ENCODE results near the gene TMEM178B. TPM values are rescaled to one million over a fixed set of nuclear protein-coding genes. Genes with fewer than 3 reads are reported as not detected.

The TMEM178B gene
- total RNA-seq, 1 donor from 2014 or later = 0.52 TPM

DNA sequence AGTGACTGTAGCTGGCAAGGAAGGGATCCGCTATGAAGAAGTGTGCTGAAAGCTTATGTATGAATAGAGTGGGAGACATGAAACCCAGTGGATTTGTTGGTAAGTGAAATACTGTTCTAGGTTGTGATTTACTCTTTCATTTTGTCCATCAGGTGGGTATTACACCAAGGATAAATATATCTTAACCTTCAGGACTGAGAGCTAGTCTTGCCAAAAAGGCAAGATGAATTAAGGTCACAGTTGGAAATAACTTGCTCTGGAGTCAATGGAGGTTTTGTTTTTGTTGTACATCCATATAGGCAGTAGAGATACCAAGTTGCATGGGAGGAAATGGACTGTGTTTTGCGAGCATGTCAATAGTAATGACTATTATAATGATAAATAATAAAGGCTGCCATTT, 190.6 kb downstream of the TMEM178B start:
- Histone ChIP-seq H3K9ac (ENCODE audit: low read depth in 1 of 3, low read length in 3 of 3) (no peak overlapping the region), H3K9me3 (ENCODE audit: control insufficient read depth in 3 of 3, low read length in 3 of 3) (no peaks in the 10 kb centered on the region)

DNA sequence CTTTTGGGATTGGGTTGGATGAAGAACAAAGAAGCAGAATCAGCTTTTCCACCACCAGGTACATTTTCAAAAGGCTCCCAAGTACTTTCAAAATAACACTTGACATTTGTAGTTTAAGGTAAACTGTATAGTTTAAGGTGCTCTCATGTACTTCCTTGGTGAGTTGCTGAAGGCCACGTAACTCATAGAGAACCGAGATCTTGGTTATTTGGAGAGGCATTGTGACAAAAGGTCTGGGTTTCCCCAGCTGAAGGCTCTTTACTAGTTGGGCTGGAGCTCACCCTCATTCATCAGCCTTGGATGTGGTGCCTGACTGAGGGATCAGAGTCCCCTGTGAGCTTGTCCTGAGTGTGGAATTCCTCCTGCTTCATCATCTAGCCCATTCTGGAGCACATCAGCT, 191.8 kb downstream of the TMEM178B start:
- Histone ChIP-seq H3K36me3 (ENCODE audit: control insufficient read depth in 3 of 3, insufficient read depth in 3 of 3, low read length in 3 of 3) (no peaks in the 10 kb centered on the region), H3K27ac (ENCODE audit: low read depth, low read length) (no peak overlapping the region), H3K9me3 (ENCODE audit: control insufficient read depth in 3 of 3, low read length in 3 of 3) (no peaks in the 10 kb centered on the region), H3K4me3 (ENCODE audit: low read length in 3 of 3) (no peak overlapping the region), H3K4me1 (ENCODE audit: control insufficient read depth in 3 of 3, insufficient read depth in 3 of 3, low read length in 3 of 3) (peaks cover 0 to 13% (median 7%) of the 10 kb centered on the region in 3 donors), H3K9ac (ENCODE audit: low read depth in 1 of 3, low read length in 3 of 3) (no peak overlapping the region), H3K27me3 (ENCODE audit: control insufficient read depth in 3 of 3, insufficient read depth in 3 of 3, low read length in 3 of 3) (no peaks in the 10 kb centered on the region)

More for the DNA sequence above, 190.6 kb downstream of the TMEM178B start:
- H3K4me1 ChIP-seq (ENCODE audit: control insufficient read depth in 3 of 3, insufficient read depth in 3 of 3, low read length in 3 of 3) = peaks cover 0 to 13% (median 7%) of the 10 kb centered on the region in 3 donors
- no peaks in the 10 kb centered on the region for H3K27me3 ChIP-seq (ENCODE audit: control insufficient read depth in 3 of 3, insufficient read depth in 3 of 3, low read length in 3 of 3)
- no peak overlapping the region for H3K27ac ChIP-seq (ENCODE audit: low read depth, low read length)
- no peak overlapping the region for H3K4me3 ChIP-seq (ENCODE audit: low read length in 3 of 3)
- H3K36me3 ChIP-seq (ENCODE audit: control insufficient read depth in 3 of 3, insufficient read depth in 3 of 3, low read length in 3 of 3) = no peaks in the 10 kb centered on the region

DNA sequence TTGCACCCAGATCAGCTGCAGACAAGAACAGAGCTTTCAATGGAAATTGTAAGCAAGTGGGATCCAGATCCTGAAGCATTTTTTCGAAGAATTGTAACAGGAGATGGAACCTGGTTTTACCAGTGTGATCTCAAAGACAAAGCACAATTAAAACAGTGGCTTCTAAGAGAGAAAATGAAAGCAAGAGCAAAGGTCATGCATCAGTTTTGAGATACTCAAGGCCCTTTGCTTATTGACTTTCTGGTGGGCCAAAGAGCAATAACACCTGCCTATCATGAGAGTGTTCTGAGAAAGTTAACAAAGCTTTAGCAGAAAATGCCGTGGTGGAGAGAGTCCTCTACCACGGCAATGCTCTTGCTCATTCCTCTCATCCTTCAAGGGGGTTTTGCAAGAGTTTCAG, 194.8 kb downstream of the TMEM178B start:
- peaks cover 0 to 13% (median 7%) of the 10 kb centered on the region in 3 donors for H3K4me1 ChIP-seq (ENCODE audit: control insufficient read depth in 3 of 3, insufficient read depth in 3 of 3, low read length in 3 of 3)
- H3K9me3 ChIP-seq (ENCODE audit: control insufficient read depth in 3 of 3, low read length in 3 of 3) = no peaks in the 10 kb centered on the region
- no peak overlapping the region for H3K27ac ChIP-seq (ENCODE audit: low read depth, low read length)
- H3K27me3 ChIP-seq (ENCODE audit: control insufficient read depth in 3 of 3, insufficient read depth in 3 of 3, low read length in 3 of 3) = no peaks in the 10 kb centered on the region
- H3K4me3 ChIP-seq (ENCODE audit: low read length in 3 of 3) = no peak overlapping the region
- H3K9ac ChIP-seq (ENCODE audit: low read depth in 1 of 3, low read length in 3 of 3) = no peak overlapping the region
- no peaks in the 10 kb centered on the region for H3K36me3 ChIP-seq (ENCODE audit: control insufficient read depth in 3 of 3, insufficient read depth in 3 of 3, low read length in 3 of 3)

DNA sequence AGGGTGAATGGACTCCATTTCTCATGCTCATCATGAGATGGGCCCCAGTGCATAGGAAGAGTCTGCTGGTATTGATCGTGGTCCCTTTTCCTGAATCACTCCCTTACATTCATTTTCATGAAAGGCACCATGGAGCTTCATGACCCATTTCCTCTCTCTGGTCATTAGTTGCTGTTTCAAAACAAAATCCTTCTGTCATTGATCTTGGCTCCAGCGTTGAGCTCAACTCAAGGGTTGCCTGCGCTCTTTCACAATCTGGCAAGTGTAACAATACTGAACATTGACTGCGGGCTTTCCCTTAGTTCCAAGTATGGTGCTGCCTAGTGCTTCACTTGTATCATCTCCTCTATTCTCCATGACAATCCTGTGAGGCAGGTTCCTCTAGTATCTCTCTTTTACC, 197.6 kb downstream of the TMEM178B start:
- Histone ChIP-seq H3K4me1 (ENCODE audit: control insufficient read depth in 3 of 3, insufficient read depth in 3 of 3, low read length in 3 of 3) (no peaks in the 10 kb centered on the region), H3K27me3 (ENCODE audit: control insufficient read depth in 3 of 3, insufficient read depth in 3 of 3, low read length in 3 of 3) (no peaks in the 10 kb centered on the region), H3K9me3 (ENCODE audit: control insufficient read depth in 3 of 3, low read length in 3 of 3) (no peaks in the 10 kb centered on the region), H3K36me3 (ENCODE audit: control insufficient read depth in 3 of 3, insufficient read depth in 3 of 3, low read length in 3 of 3) (no peaks in the 10 kb centered on the region), H3K9ac (ENCODE audit: low read depth in 1 of 3, low read length in 3 of 3) (no peak overlapping the region), H3K27ac (ENCODE audit: low read depth, low read length) (no peak overlapping the region), H3K4me3 (ENCODE audit: low read length in 3 of 3) (no peak overlapping the region)

DNA sequence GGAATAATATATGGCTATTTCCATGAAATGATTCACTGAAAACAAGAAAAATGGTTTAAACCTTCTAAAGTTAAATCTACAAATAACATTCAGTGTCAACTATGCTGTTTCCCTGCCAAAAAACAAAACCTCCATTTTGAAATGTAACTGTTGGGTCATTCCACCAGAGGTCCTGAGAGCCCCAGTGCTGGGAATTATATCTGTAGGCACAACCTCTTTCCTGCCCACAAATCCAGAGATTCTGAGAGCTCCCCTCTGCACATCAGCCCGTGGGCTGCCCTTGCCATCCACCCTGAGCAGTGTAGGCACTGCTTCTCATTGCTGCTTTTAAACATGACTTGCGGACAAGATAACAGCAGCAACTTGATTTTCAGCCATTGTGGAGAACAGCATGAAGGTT, 198.6 kb downstream of the TMEM178B start:
- H3K4me1 ChIP-seq (ENCODE audit: control insufficient read depth in 3 of 3, insufficient read depth in 3 of 3, low read length in 3 of 3) = no peaks in the 10 kb centered on the region
- H3K9me3 ChIP-seq (ENCODE audit: control insufficient read depth in 3 of 3, low read length in 3 of 3) = no peaks in the 10 kb centered on the region
- H3K9ac ChIP-seq (ENCODE audit: low read depth in 1 of 3, low read length in 3 of 3) = no peak overlapping the region
- no peaks in the 10 kb centered on the region for H3K36me3 ChIP-seq (ENCODE audit: control insufficient read depth in 3 of 3, insufficient read depth in 3 of 3, low read length in 3 of 3)
- no peak overlapping the region for H3K27ac ChIP-seq (ENCODE audit: low read depth, low read length)
- H3K27me3 ChIP-seq (ENCODE audit: control insufficient read depth in 3 of 3, insufficient read depth in 3 of 3, low read length in 3 of 3) = no peaks in the 10 kb centered on the region
- no peak overlapping the region for H3K4me3 ChIP-seq (ENCODE audit: low read length in 3 of 3)

DNA sequence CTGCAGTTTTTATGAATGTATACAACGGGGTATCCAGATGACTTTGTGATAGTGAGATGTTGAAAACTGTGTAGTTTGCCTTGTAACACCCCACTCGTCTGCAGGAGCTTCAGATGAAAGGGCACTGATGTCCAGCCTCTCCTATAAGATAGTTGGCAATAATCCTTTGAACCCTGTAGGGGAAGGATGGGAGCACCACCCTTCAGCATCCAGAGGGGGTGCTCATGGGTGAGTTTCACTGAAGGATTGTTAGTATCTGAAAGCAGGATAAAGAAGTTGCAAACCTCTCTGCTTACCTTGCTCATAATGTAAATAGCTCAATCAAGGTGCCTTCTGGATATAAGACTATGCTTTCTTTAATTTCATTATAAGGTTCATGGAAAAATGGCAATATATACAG, 201.5 kb downstream of the TMEM178B start:
- H3K9me3 ChIP-seq (ENCODE audit: control insufficient read depth in 3 of 3, low read length in 3 of 3) = no peaks in the 10 kb centered on the region
- H3K27me3 ChIP-seq (ENCODE audit: control insufficient read depth in 3 of 3, insufficient read depth in 3 of 3, low read length in 3 of 3) = no peaks in the 10 kb centered on the region
- no peak overlapping the region for H3K4me3 ChIP-seq (ENCODE audit: low read length in 3 of 3)
- H3K4me1 ChIP-seq (ENCODE audit: control insufficient read depth in 3 of 3, insufficient read depth in 3 of 3, low read length in 3 of 3) = no peaks in the 10 kb centered on the region
- no peak overlapping the region for H3K27ac ChIP-seq (ENCODE audit: low read depth, low read length)
- no peak overlapping the region for H3K9ac ChIP-seq (ENCODE audit: low read depth in 1 of 3, low read length in 3 of 3)
- no peaks in the 10 kb centered on the region for H3K36me3 ChIP-seq (ENCODE audit: control insufficient read depth in 3 of 3, insufficient read depth in 3 of 3, low read length in 3 of 3)

DNA sequence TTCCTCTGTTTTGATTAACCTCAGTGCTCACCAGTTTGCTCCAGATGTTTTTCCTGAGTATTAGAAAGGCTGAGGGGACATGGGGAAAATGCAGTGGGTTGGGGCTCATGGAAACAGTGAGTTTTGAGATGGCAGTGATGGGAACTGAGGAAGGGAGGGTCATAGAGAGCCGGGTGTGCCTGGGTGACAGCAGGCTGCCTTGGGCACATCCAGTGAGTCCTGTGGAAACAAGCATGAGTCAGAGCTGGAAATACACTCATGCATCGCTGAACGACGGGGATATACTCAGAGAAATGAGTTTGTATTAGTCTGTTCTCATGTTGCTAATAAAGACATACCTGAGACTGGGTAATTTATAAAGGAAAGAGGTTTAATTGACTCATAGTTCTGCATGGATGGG, 202.2 kb downstream of the TMEM178B start:
- H3K4me3 ChIP-seq (ENCODE audit: low read length in 3 of 3) = no peak overlapping the region
- no peak overlapping the region for H3K27ac ChIP-seq (ENCODE audit: low read depth, low read length)

DNA sequence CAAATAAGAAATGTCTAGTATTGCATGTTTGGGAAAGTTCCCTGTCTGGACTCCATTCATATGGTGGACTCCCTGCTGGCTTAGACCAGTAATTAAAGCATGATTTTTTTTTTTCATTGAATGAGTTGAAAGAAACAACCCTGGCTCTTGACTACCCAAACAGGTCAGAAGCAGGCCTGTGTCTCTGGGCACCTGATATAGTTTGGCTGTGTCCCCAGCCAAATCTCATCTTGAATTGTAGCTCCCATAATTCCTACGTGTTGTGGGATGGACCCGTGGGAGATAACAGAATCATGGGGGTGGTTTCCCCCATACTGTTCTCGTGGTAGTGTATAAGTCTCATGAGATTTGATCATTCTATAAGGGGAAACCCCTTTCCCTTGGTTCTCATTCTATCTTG, 206.2 kb downstream of the TMEM178B start:
- no peaks in the 10 kb centered on the region for H3K9me3 ChIP-seq (ENCODE audit: control insufficient read depth in 3 of 3, low read length in 3 of 3)
- no peak overlapping the region for H3K9ac ChIP-seq (ENCODE audit: low read depth in 1 of 3, low read length in 3 of 3)
- no peaks in the 10 kb centered on the region for H3K36me3 ChIP-seq (ENCODE audit: control insufficient read depth in 3 of 3, insufficient read depth in 3 of 3, low read length in 3 of 3)
- peaks cover 0 to 6% (median 0%) of the 10 kb centered on the region in 3 donors for H3K4me1 ChIP-seq (ENCODE audit: control insufficient read depth in 3 of 3, insufficient read depth in 3 of 3, low read length in 3 of 3)
- H3K27me3 ChIP-seq (ENCODE audit: control insufficient read depth in 3 of 3, insufficient read depth in 3 of 3, low read length in 3 of 3) = no peaks in the 10 kb centered on the region
- H3K4me3 ChIP-seq (ENCODE audit: low read length in 3 of 3) = no peak overlapping the region
- no peak overlapping the region for H3K27ac ChIP-seq (ENCODE audit: low read depth, low read length)

More for the DNA sequence above, 202.2 kb downstream of the TMEM178B start:
- H3K4me1 ChIP-seq (ENCODE audit: control insufficient read depth in 3 of 3, insufficient read depth in 3 of 3, low read length in 3 of 3) = no peaks in the 10 kb centered on the region
- no peaks in the 10 kb centered on the region for H3K36me3 ChIP-seq (ENCODE audit: control insufficient read depth in 3 of 3, insufficient read depth in 3 of 3, low read length in 3 of 3)
- H3K9me3 ChIP-seq (ENCODE audit: control insufficient read depth in 3 of 3, low read length in 3 of 3) = no peaks in the 10 kb centered on the region
- no peak overlapping the region for H3K9ac ChIP-seq (ENCODE audit: low read depth in 1 of 3, low read length in 3 of 3)
- H3K27me3 ChIP-seq (ENCODE audit: control insufficient read depth in 3 of 3, insufficient read depth in 3 of 3, low read length in 3 of 3) = no peaks in the 10 kb centered on the region

DNA sequence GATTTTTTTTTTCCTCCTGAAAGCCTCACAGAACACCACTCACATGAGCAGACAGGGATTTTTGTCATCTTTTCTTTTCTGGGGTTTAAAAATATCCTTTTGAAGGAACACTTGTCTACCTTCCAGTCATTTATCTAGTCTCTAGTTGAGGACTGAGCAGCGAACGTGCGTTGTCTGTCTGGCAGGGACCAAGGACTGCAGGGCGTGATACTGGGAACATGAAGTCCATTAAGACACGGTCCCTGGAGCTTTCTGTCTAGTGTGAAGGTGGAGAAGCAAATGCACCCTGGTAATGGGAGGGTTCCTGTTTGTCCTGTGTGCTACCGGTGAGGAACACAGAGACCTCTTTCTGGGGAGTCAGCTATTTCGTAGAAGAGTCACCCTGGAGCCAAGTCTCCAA, 207.4 kb downstream of the TMEM178B start:
- Histone ChIP-seq H3K9ac (ENCODE audit: low read depth in 1 of 3, low read length in 3 of 3) (no peak overlapping the region), H3K36me3 (ENCODE audit: control insufficient read depth in 3 of 3, insufficient read depth in 3 of 3, low read length in 3 of 3) (no peaks in the 10 kb centered on the region), H3K9me3 (ENCODE audit: control insufficient read depth in 3 of 3, low read length in 3 of 3) (no peaks in the 10 kb centered on the region), H3K27ac (ENCODE audit: low read depth, low read length) (no peak overlapping the region), H3K4me1 (ENCODE audit: control insufficient read depth in 3 of 3, insufficient read depth in 3 of 3, low read length in 3 of 3) (peaks cover 0 to 6% (median 0%) of the 10 kb centered on the region in 3 donors), H3K27me3 (ENCODE audit: control insufficient read depth in 3 of 3, insufficient read depth in 3 of 3, low read length in 3 of 3) (no peaks in the 10 kb centered on the region), H3K4me3 (ENCODE audit: low read length in 3 of 3) (no peak overlapping the region)

DNA sequence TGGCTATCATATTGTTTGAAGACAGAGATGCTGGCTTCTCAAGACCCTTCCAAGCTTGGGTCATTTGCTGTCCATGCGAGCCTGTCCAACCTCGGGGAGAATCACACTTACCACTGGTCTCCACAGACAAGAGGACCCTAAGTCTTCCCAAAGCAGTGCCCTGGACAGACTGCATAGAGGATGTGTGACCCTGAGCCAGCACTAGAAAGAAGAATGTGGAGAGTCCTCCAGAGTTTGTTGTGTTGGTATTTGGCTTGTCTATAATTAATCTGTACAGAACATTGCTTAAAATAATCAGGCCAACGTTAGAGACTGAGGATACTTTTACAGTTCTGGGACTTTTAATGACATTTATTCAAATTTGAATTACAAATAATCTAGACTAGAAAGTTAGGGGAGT, 212.7 kb downstream of the TMEM178B start:
- Histone ChIP-seq H3K4me3 (ENCODE audit: low read length in 3 of 3) (no peak overlapping the region), H3K36me3 (ENCODE audit: control insufficient read depth in 3 of 3, insufficient read depth in 3 of 3, low read length in 3 of 3) (no peaks in the 10 kb centered on the region), H3K4me1 (ENCODE audit: control insufficient read depth in 3 of 3, insufficient read depth in 3 of 3, low read length in 3 of 3) (peaks cover 0 to 2% (median 0%) of the 10 kb centered on the region in 3 donors), H3K9me3 (ENCODE audit: control insufficient read depth in 3 of 3, low read length in 3 of 3) (no peaks in the 10 kb centered on the region), H3K27me3 (ENCODE audit: control insufficient read depth in 3 of 3, insufficient read depth in 3 of 3, low read length in 3 of 3) (no peaks in the 10 kb centered on the region), H3K9ac (ENCODE audit: low read depth in 1 of 3, low read length in 3 of 3) (no peak overlapping the region), H3K27ac (ENCODE audit: low read depth, low read length) (no peak overlapping the region)

DNA sequence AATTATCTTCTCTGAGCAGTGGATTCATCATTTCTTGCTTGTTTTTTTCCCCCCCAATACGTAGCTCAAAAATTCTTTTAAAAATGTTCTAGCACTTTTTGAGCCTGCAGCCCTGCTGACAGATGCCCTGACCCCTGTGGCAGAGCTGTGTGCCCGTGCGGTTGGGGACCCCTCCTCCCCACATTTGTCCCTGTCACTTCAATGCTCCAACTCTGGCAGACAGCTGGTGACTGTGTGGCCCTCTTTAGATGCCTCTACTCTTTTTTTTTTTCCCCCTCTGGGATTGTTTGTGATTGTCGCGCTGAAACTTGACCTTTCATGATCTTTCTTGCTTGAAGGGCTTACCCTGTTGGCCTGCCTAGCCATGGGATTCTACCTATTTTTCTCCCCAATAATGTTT, 214.1 kb downstream of the TMEM178B start:
- Histone ChIP-seq H3K36me3 (ENCODE audit: control insufficient read depth in 3 of 3, insufficient read depth in 3 of 3, low read length in 3 of 3) (no peaks in the 10 kb centered on the region), H3K27ac (ENCODE audit: low read depth, low read length) (no peak overlapping the region), H3K4me1 (ENCODE audit: control insufficient read depth in 3 of 3, insufficient read depth in 3 of 3, low read length in 3 of 3) (no peaks in the 10 kb centered on the region), H3K27me3 (ENCODE audit: control insufficient read depth in 3 of 3, insufficient read depth in 3 of 3, low read length in 3 of 3) (no peaks in the 10 kb centered on the region), H3K9me3 (ENCODE audit: control insufficient read depth in 3 of 3, low read length in 3 of 3) (no peaks in the 10 kb centered on the region), H3K4me3 (ENCODE audit: low read length in 3 of 3) (no peak overlapping the region), H3K9ac (ENCODE audit: low read depth in 1 of 3, low read length in 3 of 3) (no peak overlapping the region)
